B cell (primary cell): ENCODE results near the gene ADGRE1. TPM values are rescaled to one million over a fixed set of nuclear protein-coding genes. Genes with fewer than 3 reads are reported as not detected.

ENCODE experiments used
- ATAC-seq: fragments of 200-7000 bp; cut with Tn5 transposase; one replicate; pipeline ENCODE4 v1.10.0; 2021; ENCODE audit warnings: low read depth, mild to moderate bottlenecking, moderate number of reproducible peaks, moderate library complexity
- CTCF ChIA-PET: fragments of 350-600 bp; sonication (Branson Sonifier 250); formaldehyde crosslinking; loops from one replicate; lab custom pipeline; 2021; ENCODE audit warnings: antibody characterized with exemption, inconsistent platforms; lab: Charles Lee
- POLR2A ChIA-PET: fragments of 350-600 bp; sonication (Branson Sonifier 250); formaldehyde crosslinking; loops from one replicate; lab custom pipeline; 2021; ENCODE audit warnings: antibody characterized with exemption; lab: Charles Lee
- DNase-seq: peaks from one replicate; pipeline ENCODE4 v3.0.0; 2013
- H2AFZ ChIP-seq: 2 replicates; pipeline ENCODE4 v1.6.1; 2012; ENCODE audit warnings: mild to moderate bottlenecking, low read depth, low read length; ENCODE audit not compliant: insufficient read depth, poor library complexity, severe bottlenecking
- H3K27ac ChIP-seq, 2 donors: 1 replicate in 1 of 2; 2 replicates in 1 of 2; pipeline ENCODE4 v1.5.1; 2012 to 2013; ENCODE audit warnings: low read length in 2 of 2, mild to moderate bottlenecking in 2 of 2, moderate library complexity in 1 of 2
- H3K27me3 ChIP-seq, 4 experiments: fragments of 200-600 bp in 1 of 4; sonication (generic) in 1 of 4; replicated peaks in 1 of 4; 1 replicate in 2 of 4; 2 replicates in 2 of 4; pipeline versions ENCODE4 v1.6.1 to v1.7.0; 2013 to 2016; ENCODE audit warnings: low read length in 3 of 4, mild to moderate bottlenecking in 2 of 4, mixed read lengths in 1 of 4, moderate library complexity in 1 of 4; ENCODE audit not compliant: insufficient read depth in 4 of 4, control insufficient read depth in 3 of 4; ENCODE audit errors: control extremely low read depth in 1 of 4
- H3K36me3 ChIP-seq, 2 experiments: replicated peaks in 1 of 2; 1 replicate in 1 of 2; 2 replicates in 1 of 2; pipeline versions ENCODE4 v1.6.1 to v1.7.1; 2013; ENCODE audit warnings: low read length in 1 of 2; ENCODE audit not compliant: insufficient read depth in 2 of 2, control insufficient read depth in 1 of 2; ENCODE audit errors: control extremely low read depth in 1 of 2, extremely low read depth in 1 of 2
- H3K4me1 ChIP-seq, 2 donors: fragments of 200-600 bp in 1 of 2; sonication (generic) in 1 of 2; 1 replicate in 1 of 2; 2 replicates in 1 of 2; pipeline versions ENCODE4 v1.5.1 to v1.6.1; 2013 to 2017; ENCODE audit warnings: low read length in 2 of 2; ENCODE audit not compliant: control insufficient read depth in 2 of 2, insufficient read depth in 2 of 2
- H3K4me2 ChIP-seq: replicated peaks from 2 replicates; pipeline ENCODE3; 2012; ENCODE audit warnings: mild to moderate bottlenecking, low read depth, low read length; ENCODE audit not compliant: poor library complexity, severe bottlenecking
- H3K4me3 ChIP-seq, 5 experiments: fragments of 200-600 bp in 1 of 5; sonication (generic) in 1 of 5; 1 replicate in 3 of 5; 2 replicates in 2 of 5; pipeline versions ENCODE4 v1.5.1 to v1.7.0; 2011 to 2016; ENCODE audit warnings: low read length in 4 of 5, mild to moderate bottlenecking in 4 of 5, low read depth in 2 of 5, control low read depth in 1 of 5, moderate library complexity in 1 of 5; ENCODE audit not compliant: insufficient read depth in 1 of 5; ENCODE audit errors: control extremely low read depth in 1 of 5, extremely low read depth in 1 of 5
- H3K79me2 ChIP-seq: fragments of 200-600 bp; sonication (generic); one replicate; pipeline ENCODE4 v1.6.0; 2016; ENCODE audit warnings: low read length; ENCODE audit not compliant: control insufficient read depth, insufficient read depth
- H3K9ac ChIP-seq: fragments of 200-600 bp; sonication (generic); 2 replicates; pipeline ENCODE4 v1.6.1; 2017; ENCODE audit warnings: mild to moderate bottlenecking, low read length, moderate library complexity
- H3K9me3 ChIP-seq, 3 donors: one replicate each; pipeline versions ENCODE4 v1.6.1 to v1.7.1; 2013; ENCODE audit warnings: low read length in 2 of 3; ENCODE audit not compliant: control insufficient read depth in 2 of 3, insufficient read depth in 1 of 3; ENCODE audit errors: control extremely low read depth in 1 of 3
- H4K20me1 ChIP-seq: 2 replicates; pipeline ENCODE4 v1.6.0; 2012; ENCODE audit warnings: mild to moderate bottlenecking, low read length; ENCODE audit not compliant: insufficient read depth, control insufficient read depth, poor library complexity, severe bottlenecking
- H3K27ac Mint-ChIP-seq: one replicate; pipeline ENCODE4 v1.8.0; 2021; ENCODE audit warnings: mixed read lengths
- H3K27me3 Mint-ChIP-seq: one replicate; pipeline ENCODE4 v1.8.0; 2021; ENCODE audit warnings: mixed read lengths
- H3K4me1 Mint-ChIP-seq: one replicate; pipeline ENCODE4 v1.8.0; 2021; ENCODE audit warnings: mixed read lengths
- H3K4me3 Mint-ChIP-seq: one replicate; pipeline ENCODE4 v1.8.0; 2021; ENCODE audit warnings: mixed read lengths
- H3K9me3 Mint-ChIP-seq: one replicate; pipeline ENCODE4 v1.8.0; 2022; ENCODE audit warnings: mixed read lengths; ENCODE audit not compliant: insufficient read depth
- CTCF ChIP-seq: fragments of 200-600 bp; IDR thresholded peaks from one replicate; pipeline ENCODE4 v1.8.0; 2022; ENCODE audit warnings: antibody characterized with exemption, mild to moderate bottlenecking
- EZH2 ChIP-seq: IDR thresholded peaks from 2 replicates; pipeline ENCODE4 v1.6.1; 2012; ENCODE audit warnings: borderline replicate concordance, low read depth, mild to moderate bottlenecking, moderate library complexity, low read length; ENCODE audit not compliant: insufficient read depth, poor library complexity, severe bottlenecking
- WGBS: methylation state at CpG from one replicate; pipeline ENCODE4 v1.1.5; 2013; ENCODE audit warnings: missing lambda C conversion rate; ENCODE audit not compliant: insufficient coverage; 5-methylcytosine and 5-hydroxymethylcytosine counted together
- intact Hi-C: fragments of 100-400 bp; cut with micrococcal nuclease; formaldehyde crosslinking; loops from one replicate; pipeline ENCODE4 v1.10.0; 2022
- polyA plus RNA-seq: library from polyadenylated mRNA; depleted of rRNA; stranded (reverse); fragments of >200 nt; gene quantifications from 2 replicates; pipeline ENCODE4 v1.2.3, GENCODE V29; 2012
- total RNA-seq, 2 donors: library from RNA; stranded (reverse); fragments of 120-200 nt in 1 of 2; gene quantifications; 1 replicate in 1 of 2; 2 replicates in 1 of 2; pipeline versions ENCODE4 v1.2.3 to v1.2.4, GENCODE V29; 2013 to 2022

Gene ADGRE1
- total and polyA plus RNA-seq, 2 donors (not counting 1 experiment from before 2014, with no cell fraction given), result 0.21 TPM; not detected in 1

DNA sequence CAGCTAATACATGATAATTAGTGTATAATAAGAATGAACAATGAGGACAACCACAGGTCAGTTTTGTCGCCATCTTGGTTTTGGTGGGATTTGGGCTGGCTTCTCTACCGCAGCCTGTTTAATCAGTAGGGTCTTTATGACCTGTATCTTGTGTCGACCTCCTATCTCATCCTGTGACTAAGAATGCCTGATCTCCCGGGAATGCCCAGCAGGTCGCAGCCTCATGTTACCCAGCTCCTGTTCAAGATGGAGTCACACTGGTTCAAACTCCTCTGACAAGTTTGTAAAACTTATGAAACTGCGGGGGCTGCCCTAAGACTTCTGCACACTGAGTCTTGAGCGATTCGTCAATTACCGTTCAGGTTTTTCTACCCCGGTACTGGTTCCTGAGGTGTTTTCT lies 21.5 kb upstream of the ADGRE1 start:
- POLR2A ChIA-PET, result no interaction called here
- no peak overlapping the region for H3K4me2 ChIP-seq
- H3K36me3 ChIP-seq, result no peaks in the 10 kb centered on the region
- peaks cover 0 to 5% of the 10 kb centered on the region in 2 donors for H3K4me1 ChIP-seq
- no peaks in the 10 kb centered on the region for H3K79me2 ChIP-seq
- peaks cover 3% of the 10 kb centered on the region for H3K27me3 Mint-ChIP-seq
- H3K27ac ChIP-seq, result no peak overlapping the region
- DNase-seq (no peak), ATAC-seq (no peak)
- H3K4me1 Mint-ChIP-seq, result peaks cover 11% of the 10 kb centered on the region
- no peak overlapping the region for H3K9ac ChIP-seq
- no peak overlapping the region for H3K4me3 Mint-ChIP-seq
- WGBS, result 74% methylated on average over 10 of the region's 10 CpGs
- H4K20me1 ChIP-seq, result no peaks in the 10 kb centered on the region
- no peak overlapping the region for H3K27ac Mint-ChIP-seq
- H3K4me3 ChIP-seq, result no peak overlapping the region
- peaks cover 0 to 3% (median 0%) of the 10 kb centered on the region in 4 experiments for H3K27me3 ChIP-seq
- H2AFZ ChIP-seq, result no peak overlapping the region
- no peak for TF ChIP-seq CTCF
- no peak for TF ChIP-seq EZH2
- H3K9me3 ChIP-seq, result no peaks in the 10 kb centered on the region
- no peaks in the 10 kb centered on the region for H3K9me3 Mint-ChIP-seq
- intact Hi-C loops, result no loop called here
- CTCF ChIA-PET, result interaction anchor here (0.9 to 7.4 kb wide), 6 partner anchors 129 to 740 kb away, joined by 3 to 118 read pairs (median 4); partner anchors contain the start of gene GPR108

GRCh38 chr19:6866741-6867151 lies 20.6 kb upstream of the ADGRE1 start:
- H3K36me3 ChIP-seq, result no peaks in the 10 kb centered on the region
- H3K4me1 ChIP-seq, result peaks cover 0 to 5% of the 10 kb centered on the region in 2 donors
- DNase-seq, result no peak
- no peaks in the 10 kb centered on the region for H4K20me1 ChIP-seq
- H3K9ac ChIP-seq, result no peak overlapping the region
- ATAC-seq, result no peak
- no peak overlapping the region for H2AFZ ChIP-seq
- no peaks in the 10 kb centered on the region for H3K9me3 ChIP-seq
- ChIA-PET CTCF (interaction anchor here (1.1 to 5.0 kb wide), 5 partner anchors 237 to 741 kb away, joined by 4 to 44 read pairs (median 5); no protein-coding TSS in a partner anchor), POLR2A (no interaction called here)
- no peak overlapping the region for H3K27ac ChIP-seq
- H3K27me3 ChIP-seq, result peaks cover 0 to 3% (median 0%) of the 10 kb centered on the region in 4 experiments
- 76% methylated on average over 6 of the region's 6 CpGs for WGBS
- H3K27ac Mint-ChIP-seq, result no peak overlapping the region
- no peak overlapping the region for H3K4me2 ChIP-seq
- no peaks in the 10 kb centered on the region for H3K9me3 Mint-ChIP-seq
- intact Hi-C loops, result no loop called here
- H3K79me2 ChIP-seq, result no peaks in the 10 kb centered on the region
- H3K4me3 ChIP-seq, result no peak overlapping the region
- H3K27me3 Mint-ChIP-seq, result peaks cover 3% of the 10 kb centered on the region
- peaks cover 10% of the 10 kb centered on the region for H3K4me1 Mint-ChIP-seq
- TF ChIP-seq EZH2, result no peak
- H3K4me3 Mint-ChIP-seq, result no peak overlapping the region
